SK-N-SH treated with all-trans-retinoic acid at 6 μM for 48 hours (cell line): ENCODE measurements around the gene SLC22A3.
"Not testable (repeated sequence)": the region's sequence is repeated elsewhere in the genome, so short reads cannot be mapped to it uniquely, and the experiment has no call there.

Experiments used
- ATAC-seq: fragments of 200-7000 bp; cut with Tn5 transposase; 3 replicates; pipeline ENCODE4 v1.9.1; 2020; ENCODE audit warnings: mild to moderate bottlenecking, moderate library complexity
- ARNTL ChIP-seq: fragments of 450-650 bp; formaldehyde crosslinking; IDR thresholded peaks from 2 replicates; pipeline ENCODE4 v1.5.0; 2020; ENCODE audit warnings: low read depth, mild to moderate bottlenecking, moderate library complexity, borderline replicate concordance
- BACH2 ChIP-seq: fragments of 250-450 bp; sonication (Bioruptor Pico); IDR thresholded peaks from 2 replicates; pipeline ENCODE4 v1.9.0; 2021; ENCODE audit warnings: mild to moderate bottlenecking, borderline replicate concordance
- CSDC2 ChIP-seq: fragments of 250-450 bp; sonication (Bioruptor Pico); IDR thresholded peaks from 2 replicates; pipeline ENCODE4 v1.5.0; 2020; ENCODE audit warnings: mild to moderate bottlenecking, moderate library complexity
- CSRNP3 ChIP-seq: fragments of 250-450 bp; sonication (Bioruptor Pico); IDR thresholded peaks from 2 replicates; pipeline ENCODE4 v1.5.1; 2021; ENCODE audit warnings: mild to moderate bottlenecking, moderate library complexity
- ESRRG ChIP-seq: fragments of 250-450 bp; sonication (Bioruptor Pico); IDR thresholded peaks from 2 replicates; pipeline ENCODE4 v1.6.1; 2021; ENCODE audit warnings: mild to moderate bottlenecking
- GLIS3 ChIP-seq: fragments of 250-450 bp; sonication (Bioruptor Pico); IDR thresholded peaks from 2 replicates; pipeline ENCODE4 v1.5.0; 2020; ENCODE audit warnings: mild to moderate bottlenecking, moderate library complexity
- ISL1 ChIP-seq: fragments of 250-450 bp; sonication (Bioruptor Pico); IDR thresholded peaks from 2 replicates; pipeline ENCODE4 v2.1.2; 2022; ENCODE audit warnings: mild to moderate bottlenecking, moderate library complexity
- RARB ChIP-seq: fragments of 250-450 bp; sonication (Bioruptor Pico); IDR thresholded peaks from 2 replicates; pipeline ENCODE4 v1.8.0; 2021; ENCODE audit warnings: mild to moderate bottlenecking, moderate library complexity
- TCF4 ChIP-seq: fragments of 250-450 bp; sonication (Bioruptor Pico); IDR thresholded peaks from 2 replicates; pipeline ENCODE4 v1.8.0; 2021; ENCODE audit warnings: mild to moderate bottlenecking, moderate library complexity, borderline replicate concordance
- TOX ChIP-seq: fragments of 250-450 bp; sonication (Bioruptor Pico); IDR thresholded peaks from 2 replicates; pipeline ENCODE4 v1.8.0; 2021; ENCODE audit warnings: mild to moderate bottlenecking, moderate library complexity, borderline replicate concordance
- ZC3H10 ChIP-seq: fragments of 250-450 bp; sonication (Bioruptor Pico); IDR thresholded peaks from 2 replicates; pipeline ENCODE4 v1.5.1; 2021; ENCODE audit warnings: mild to moderate bottlenecking, moderate library complexity
- ZFP3 ChIP-seq: fragments of 250-450 bp; sonication (Bioruptor Pico); IDR thresholded peaks from 2 replicates; pipeline ENCODE4 v1.5.0; 2020; ENCODE audit warnings: mild to moderate bottlenecking, moderate library complexity
- ZFP30 ChIP-seq: fragments of 450-650 bp; formaldehyde crosslinking; IDR thresholded peaks from 2 replicates; pipeline ENCODE4 v1.5.0; 2022; ENCODE audit warnings: mild to moderate bottlenecking, moderate library complexity
- ZNF565 ChIP-seq: fragments of 450-650 bp; formaldehyde crosslinking; conservative IDR thresholded peaks from 2 replicates; pipeline ENCODE4 v1.5.0; 2020; ENCODE audit warnings: low read depth, mild to moderate bottlenecking, moderate library complexity
- ZNF70 ChIP-seq: fragments of 450-650 bp; formaldehyde crosslinking; IDR thresholded peaks from 2 replicates; pipeline ENCODE4 v1.5.0; 2020; ENCODE audit warnings: mild to moderate bottlenecking, moderate library complexity
- ZNF8 ChIP-seq: fragments of 450-650 bp; formaldehyde crosslinking; IDR thresholded peaks from 2 replicates; pipeline ENCODE4 v1.5.0; 2020; ENCODE audit warnings: mild to moderate bottlenecking, moderate library complexity
- TF ChIP-seq, protein P1 (sequence below): fragments of 250-450 bp; sonication (Bioruptor Pico); IDR thresholded peaks from 2 replicates; pipeline ENCODE4 v1.5.0; 2020; ENCODE audit warnings: mild to moderate bottlenecking, moderate library complexity
- TF ChIP-seq, protein P2 (sequence below): fragments of 250-450 bp; sonication (Bioruptor Pico); IDR thresholded peaks from 2 replicates; pipeline ENCODE4 v1.8.0; 2020; ENCODE audit warnings: mild to moderate bottlenecking, moderate library complexity, borderline replicate concordance

The SLC22A3 gene

DNA sequence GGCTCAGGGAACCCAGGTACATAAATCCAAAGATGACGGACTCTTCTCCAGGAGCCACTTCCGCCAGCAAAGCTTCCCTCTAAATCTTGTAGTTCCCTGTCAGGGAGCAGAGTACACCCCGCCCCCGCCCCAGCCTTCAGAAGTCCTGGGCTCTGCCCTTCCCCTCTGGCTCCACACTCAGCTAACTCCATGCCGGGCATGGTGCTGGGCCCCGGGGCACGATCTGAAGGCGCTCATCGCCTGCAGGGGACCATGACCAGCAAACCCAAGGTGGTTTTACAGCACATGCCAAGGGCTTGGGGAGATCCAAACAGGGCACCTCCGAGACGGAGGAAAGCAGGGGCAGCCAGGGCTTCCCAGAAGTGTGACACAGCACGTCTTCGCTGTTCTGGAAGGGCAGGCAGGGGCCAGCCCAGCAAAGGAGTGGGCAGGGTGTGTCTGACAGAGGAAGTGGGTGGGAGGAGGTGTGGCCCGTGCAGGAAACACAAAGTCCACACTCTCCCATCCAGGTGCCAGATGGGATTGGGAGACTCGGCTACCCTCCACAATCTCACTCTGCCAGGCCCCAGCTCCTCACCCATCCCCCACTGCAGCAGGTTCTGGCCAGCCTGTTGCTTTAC, 48.0 kb upstream of the SLC22A3 start (continued):
- TF ChIP-seq CSRNP3 (CRISPR knock-in tag), result no peak
- no peak for TF ChIP-seq ISL1 (CRISPR knock-in tag)
- no peak for TF ChIP-seq ZNF8 (CRISPR knock-in tag)
- no peak for TF ChIP-seq ESRRG (CRISPR knock-in tag)
- TF ChIP-seq TCF4, result no peak

- no peak for ATAC-seq
Measured at GRCh38 chr6:160301339-160301738, 46.8 kb upstream of the SLC22A3 start.

GRCh38 chr6:160302431-160303082, 45.6 kb upstream of the SLC22A3 start:
- not testable (repeated sequence) for ATAC-seq

More at GRCh38 chr6:160301339-160301738, 46.8 kb upstream of the SLC22A3 start:
- no peak for TF ChIP-seq ZNF70
- TF ChIP-seq CSDC2, result no peak
- TF ChIP-seq, protein P1, sequence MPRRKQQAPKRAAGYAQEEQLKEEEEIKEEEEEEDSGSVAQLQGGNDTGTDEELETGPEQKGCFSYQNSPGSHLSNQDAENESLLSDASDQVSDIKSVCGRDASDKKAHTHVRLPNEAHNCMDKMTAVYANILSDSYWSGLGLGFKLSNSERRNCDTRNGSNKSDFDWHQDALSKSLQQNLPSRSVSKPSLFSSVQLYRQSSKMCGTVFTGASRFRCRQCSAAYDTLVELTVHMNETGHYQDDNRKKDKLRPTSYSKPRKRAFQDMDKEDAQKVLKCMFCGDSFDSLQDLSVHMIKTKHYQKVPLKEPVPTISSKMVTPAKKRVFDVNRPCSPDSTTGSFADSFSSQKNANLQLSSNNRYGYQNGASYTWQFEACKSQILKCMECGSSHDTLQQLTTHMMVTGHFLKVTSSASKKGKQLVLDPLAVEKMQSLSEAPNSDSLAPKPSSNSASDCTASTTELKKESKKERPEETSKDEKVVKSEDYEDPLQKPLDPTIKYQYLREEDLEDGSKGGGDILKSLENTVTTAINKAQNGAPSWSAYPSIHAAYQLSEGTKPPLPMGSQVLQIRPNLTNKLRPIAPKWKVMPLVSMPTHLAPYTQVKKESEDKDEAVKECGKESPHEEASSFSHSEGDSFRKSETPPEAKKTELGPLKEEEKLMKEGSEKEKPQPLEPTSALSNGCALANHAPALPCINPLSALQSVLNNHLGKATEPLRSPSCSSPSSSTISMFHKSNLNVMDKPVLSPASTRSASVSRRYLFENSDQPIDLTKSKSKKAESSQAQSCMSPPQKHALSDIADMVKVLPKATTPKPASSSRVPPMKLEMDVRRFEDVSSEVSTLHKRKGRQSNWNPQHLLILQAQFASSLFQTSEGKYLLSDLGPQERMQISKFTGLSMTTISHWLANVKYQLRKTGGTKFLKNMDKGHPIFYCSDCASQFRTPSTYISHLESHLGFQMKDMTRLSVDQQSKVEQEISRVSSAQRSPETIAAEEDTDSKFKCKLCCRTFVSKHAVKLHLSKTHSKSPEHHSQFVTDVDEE (CRISPR knock-in tag), result no peak
- no peak for TF ChIP-seq TOX
- no peak for TF ChIP-seq ZNF565 (CRISPR knock-in tag)
- no peak for TF ChIP-seq ARNTL (CRISPR knock-in tag)
- no peak for TF ChIP-seq ZC3H10 (CRISPR knock-in tag)
- TF ChIP-seq RARB (CRISPR knock-in tag), result no peak
- TF ChIP-seq, protein P2, sequence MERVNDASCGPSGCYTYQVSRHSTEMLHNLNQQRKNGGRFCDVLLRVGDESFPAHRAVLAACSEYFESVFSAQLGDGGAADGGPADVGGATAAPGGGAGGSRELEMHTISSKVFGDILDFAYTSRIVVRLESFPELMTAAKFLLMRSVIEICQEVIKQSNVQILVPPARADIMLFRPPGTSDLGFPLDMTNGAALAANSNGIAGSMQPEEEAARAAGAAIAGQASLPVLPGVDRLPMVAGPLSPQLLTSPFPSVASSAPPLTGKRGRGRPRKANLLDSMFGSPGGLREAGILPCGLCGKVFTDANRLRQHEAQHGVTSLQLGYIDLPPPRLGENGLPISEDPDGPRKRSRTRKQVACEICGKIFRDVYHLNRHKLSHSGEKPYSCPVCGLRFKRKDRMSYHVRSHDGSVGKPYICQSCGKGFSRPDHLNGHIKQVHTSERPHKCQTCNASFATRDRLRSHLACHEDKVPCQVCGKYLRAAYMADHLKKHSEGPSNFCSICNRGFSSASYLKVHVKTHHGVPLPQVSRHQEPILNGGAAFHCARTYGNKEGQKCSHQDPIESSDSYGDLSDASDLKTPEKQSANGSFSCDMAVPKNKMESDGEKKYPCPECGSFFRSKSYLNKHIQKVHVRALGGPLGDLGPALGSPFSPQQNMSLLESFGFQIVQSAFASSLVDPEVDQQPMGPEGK (CRISPR knock-in tag), result no peak
- no peak for TF ChIP-seq BACH2 (CRISPR knock-in tag)
- no peak for TF ChIP-seq ZFP3
- TF ChIP-seq ZFP30, result no peak

GRCh38 chr6:160303806-160304205, 44.4 kb upstream of the SLC22A3 start:
- ATAC-seq, result no peak
- no peak for TF ChIP-seq ZC3H10 (CRISPR knock-in tag)
- TF ChIP-seq GLIS3 (CRISPR knock-in tag), result no peak
- no peak for TF ChIP-seq ZFP30
- TF ChIP-seq CSDC2, result no peak
- no peak for TF ChIP-seq ZNF70
- TF ChIP-seq, protein P1 (CRISPR knock-in tag), result no peak
- TF ChIP-seq RARB (CRISPR knock-in tag), result no peak
- TF ChIP-seq CSRNP3 (CRISPR knock-in tag), result no peak
- no peak for TF ChIP-seq ZNF565 (CRISPR knock-in tag)
- TF ChIP-seq, all 23 proteins: peak for 0
